ENCODE data around the gene SLC38A9.
A peak's percentile ranks its signal among the peaks of the same experiment; 100 is the strongest.

SLC38A9 gene

DNA sequence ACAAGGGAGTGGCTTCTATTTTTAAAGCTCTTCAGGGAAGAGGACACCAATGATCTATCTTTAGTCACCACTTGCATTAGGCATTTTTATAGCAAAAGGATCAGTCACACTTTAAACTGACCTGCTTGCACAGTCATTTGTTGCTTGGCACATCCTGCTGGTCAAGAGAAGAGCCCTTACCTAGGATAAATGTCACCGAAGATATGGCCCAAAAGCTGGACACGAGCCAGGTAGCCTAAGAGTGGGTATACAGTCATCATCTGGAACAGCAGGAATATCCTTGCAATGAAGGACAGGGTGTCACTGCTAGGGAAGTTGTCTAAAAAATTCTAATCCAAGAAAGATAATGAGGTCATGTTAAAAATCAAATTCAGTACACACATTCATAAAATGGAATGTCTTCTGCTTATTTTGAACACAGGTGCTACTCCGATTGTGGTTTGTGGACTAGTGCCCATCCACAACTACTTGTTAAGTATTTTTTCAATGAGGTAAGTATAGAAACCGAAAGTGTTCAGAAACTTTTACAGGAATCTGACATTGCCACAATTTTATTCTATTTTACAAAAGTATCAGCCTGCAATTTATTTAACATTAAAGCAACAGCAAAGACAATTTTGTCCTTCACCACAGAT, 78.4 kb downstream of the SLC38A9 start:
- Histone ChIP-seq H3K9ac (ENCODE audit: low read depth, low read length) (no peak overlapping the region), H3K9me3 (ENCODE audit: insufficient read depth, low read depth, low read length) (no peaks in the 10 kb centered on the region), H3K4me3 (ENCODE audit: low read length) (no peak overlapping the region), H3K36me3 (ENCODE audit: insufficient read depth, low read length) (peaks cover 11% of the 10 kb centered on the region; the same call in 1 of the 2 replicates), H3K4me1 (ENCODE audit: insufficient read depth, low read length) (peaks cover 24% of the 10 kb centered on the region), H3K27ac (ENCODE audit: low read depth, low read length) (no peak overlapping the region), H3K27me3 (ENCODE audit: insufficient read depth, low read length) (no peaks in the 10 kb centered on the region)
- WGBS, result over 99% methylated on average over 4 of the region's 4 CpGs

DNA sequence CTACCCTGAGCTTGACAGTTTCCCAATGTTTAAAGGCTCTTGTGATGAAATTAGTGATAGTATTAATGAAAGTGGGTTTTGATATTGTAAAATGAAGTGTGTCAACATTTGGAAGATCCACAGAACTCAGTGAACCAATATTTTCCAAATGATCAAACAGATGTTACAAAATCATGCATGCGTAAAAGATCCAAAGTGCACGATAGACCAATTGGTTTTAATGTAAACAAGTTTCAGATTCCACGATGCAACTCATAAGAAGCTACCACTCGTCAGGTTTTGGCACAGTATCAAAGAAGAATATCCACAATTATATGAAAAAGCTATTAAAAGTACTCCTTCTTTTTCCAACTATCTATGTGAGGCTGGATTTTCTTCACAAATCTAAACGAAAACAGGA, 82.3 kb downstream of the SLC38A9 start:
- peaks cover 36% of the 10 kb centered on the region for H3K4me1 ChIP-seq (ENCODE audit: insufficient read depth, low read length)
- H3K9me3 ChIP-seq (ENCODE audit: insufficient read depth, low read depth, low read length), result no peaks in the 10 kb centered on the region
- H3K27ac ChIP-seq (ENCODE audit: low read depth, low read length), result no peak overlapping the region
- 99% methylated on average over 5 of the region's 5 CpGs for WGBS
- H3K27me3 ChIP-seq (ENCODE audit: insufficient read depth, low read length), result no peaks in the 10 kb centered on the region
- H3K9ac ChIP-seq (ENCODE audit: low read depth, low read length), result no peak overlapping the region
- H3K36me3 ChIP-seq (ENCODE audit: insufficient read depth, low read length), result peaks cover 11% of the 10 kb centered on the region; the same call in 1 of the 2 replicates
- no peak overlapping the region for H3K4me3 ChIP-seq (ENCODE audit: low read length)

DNA sequence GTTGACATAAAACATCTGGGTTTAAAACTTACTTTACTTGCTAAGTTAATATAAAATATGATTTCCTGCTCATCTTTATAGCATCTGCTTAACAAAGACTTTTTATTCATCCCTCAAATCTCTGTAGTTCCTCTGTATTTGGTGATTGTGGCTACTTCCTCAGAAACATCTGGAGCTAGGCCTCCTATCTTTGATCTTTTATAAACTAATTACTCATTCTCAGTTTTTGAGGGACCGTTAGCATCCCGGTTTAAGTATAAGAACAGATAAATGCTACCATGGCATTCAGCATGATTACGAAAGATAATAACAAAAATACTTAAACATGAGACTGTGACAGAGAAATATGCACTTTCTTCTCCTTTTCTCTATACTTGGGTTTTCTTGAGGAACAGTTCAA, 85.3 kb downstream of the SLC38A9 start:
- Histone ChIP-seq H3K9me3 (ENCODE audit: insufficient read depth, low read depth, low read length) (no peaks in the 10 kb centered on the region), H3K4me1 (ENCODE audit: insufficient read depth, low read length) (peaks cover 49% of the 10 kb centered on the region), H3K27me3 (ENCODE audit: insufficient read depth, low read length) (no peaks in the 10 kb centered on the region), H3K27ac (ENCODE audit: low read depth, low read length) (peak overlapping the region; percentile 98; the same call in 1 of the 2 replicates), H3K9ac (ENCODE audit: low read depth, low read length) (no peak overlapping the region), H3K4me3 (ENCODE audit: low read length) (no peak overlapping the region), H3K36me3 (ENCODE audit: insufficient read depth, low read length) (peaks cover 5% of the 10 kb centered on the region; the same call in 1 of the 2 replicates)
- WGBS, result 95% methylated on average over 3 of the region's 3 CpGs

DNA sequence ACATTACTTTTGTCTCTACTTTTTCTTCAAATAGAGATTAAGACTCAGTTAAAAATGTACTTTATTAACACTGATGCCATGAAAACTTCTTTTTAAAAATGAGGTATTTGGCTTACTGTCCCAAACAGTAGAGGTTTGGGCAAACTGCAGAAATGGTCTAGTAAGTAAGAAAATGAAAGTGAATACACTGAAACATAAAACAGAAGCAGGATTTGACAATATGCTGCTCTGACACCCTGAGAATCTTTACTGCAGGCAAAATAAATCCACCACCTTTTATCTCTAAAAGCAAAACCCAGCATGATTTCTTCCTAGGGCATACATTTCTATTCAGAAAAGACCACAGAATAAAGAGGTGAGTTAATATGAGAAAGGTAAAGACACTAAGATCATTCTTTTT, 86.2 kb downstream of the SLC38A9 start:
- Histone ChIP-seq H3K9me3 (ENCODE audit: insufficient read depth, low read depth, low read length) (no peaks in the 10 kb centered on the region), H3K27ac (ENCODE audit: low read depth, low read length) (peak overlapping the region; percentile 98), H3K36me3 (ENCODE audit: insufficient read depth, low read length) (no peaks in the 10 kb centered on the region), H3K4me1 (ENCODE audit: insufficient read depth, low read length) (peaks cover 49% of the 10 kb centered on the region), H3K9ac (ENCODE audit: low read depth, low read length) (peak overlapping the region; percentile 3; the same call in 1 of the 2 replicates), H3K4me3 (ENCODE audit: low read length) (no peak overlapping the region), H3K27me3 (ENCODE audit: insufficient read depth, low read length) (no peaks in the 10 kb centered on the region)

DNA sequence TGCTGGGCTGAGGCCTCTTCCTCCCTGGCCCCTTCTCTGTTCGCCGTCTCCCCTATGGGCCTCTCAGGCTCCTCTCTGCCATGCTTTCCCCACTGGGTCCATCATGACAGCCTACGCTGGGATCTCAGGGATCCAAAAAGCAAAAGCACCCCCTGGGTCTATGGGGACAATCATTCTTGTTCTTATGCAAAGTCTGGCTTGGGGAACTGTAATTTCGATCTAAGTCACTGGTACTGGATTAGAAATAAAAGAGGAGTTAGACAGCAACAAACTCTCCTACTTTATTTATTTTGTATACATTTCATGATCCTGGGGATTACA, 86.6 kb downstream of the SLC38A9 start:
- no peaks in the 10 kb centered on the region for H3K27me3 ChIP-seq (ENCODE audit: insufficient read depth, low read length)
- peak overlapping the region; percentile 1; the same call in 1 of the 2 replicates for H3K4me3 ChIP-seq (ENCODE audit: low read length)
- WGBS, result 13% methylated on average over 4 of the region's 4 CpGs
- H3K36me3 ChIP-seq (ENCODE audit: insufficient read depth, low read length), result no peaks in the 10 kb centered on the region
- H3K9me3 ChIP-seq (ENCODE audit: insufficient read depth, low read depth, low read length), result no peaks in the 10 kb centered on the region
- H3K9ac ChIP-seq (ENCODE audit: low read depth, low read length), result peak overlapping the region; percentile 3; the same call in 1 of the 2 replicates
- peaks cover 49% of the 10 kb centered on the region for H3K4me1 ChIP-seq (ENCODE audit: insufficient read depth, low read length)
- peak overlapping the region; percentile 98 for H3K27ac ChIP-seq (ENCODE audit: low read depth, low read length)

DNA sequence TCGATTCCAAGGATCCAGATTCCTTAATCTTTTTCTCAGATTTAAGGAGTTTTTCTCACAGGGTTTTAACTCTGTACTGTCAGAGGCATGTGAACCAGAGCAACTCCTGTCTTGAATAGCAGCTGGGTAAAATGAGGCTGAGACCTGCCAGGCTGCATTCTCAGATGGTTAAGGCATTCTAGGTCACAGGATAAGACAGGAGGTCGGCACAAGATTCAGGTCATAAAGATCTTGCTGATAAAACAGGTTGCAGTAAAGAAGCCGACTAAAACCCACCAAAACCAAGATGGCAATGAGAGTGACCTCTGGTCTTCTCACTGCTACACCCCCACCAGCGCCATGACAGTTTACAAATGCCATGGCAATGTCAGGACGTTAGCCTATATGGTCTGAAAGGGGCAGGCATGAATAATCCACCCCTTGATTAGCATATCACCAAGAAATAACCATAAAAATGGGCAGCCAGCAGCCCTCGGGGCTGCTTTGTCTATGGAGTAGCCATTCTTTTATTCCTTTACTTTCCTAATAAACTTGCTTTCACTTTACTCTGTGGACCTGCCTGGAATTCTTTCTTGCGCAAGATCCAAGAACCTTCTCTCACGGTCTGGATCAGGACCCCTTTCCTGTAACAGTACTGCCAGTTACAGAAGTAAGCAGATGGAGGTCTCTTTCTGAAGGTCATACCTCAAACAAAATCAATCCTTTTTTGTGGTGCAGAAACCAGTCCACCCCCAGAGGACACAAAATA, 87.1 kb downstream of the SLC38A9 start:
- H3K27ac ChIP-seq (ENCODE audit: low read depth, low read length), result peak overlapping the region; percentile 98
- H3K27me3 ChIP-seq (ENCODE audit: insufficient read depth, low read length), result no peaks in the 10 kb centered on the region
- WGBS, result 56% methylated on average over 8 of the region's 8 CpGs
- H3K9ac ChIP-seq (ENCODE audit: low read depth, low read length), result 0 out of 2 replicates have a peak overlapping the region, but pooled peaks have one; percentile 3
- H3K4me1 ChIP-seq (ENCODE audit: insufficient read depth, low read length), result peaks cover 49% of the 10 kb centered on the region
- H3K4me3 ChIP-seq (ENCODE audit: low read length), result peak overlapping the region; percentile 1; the same call in 1 of the 2 replicates
- no peaks in the 10 kb centered on the region for H3K36me3 ChIP-seq (ENCODE audit: insufficient read depth, low read length)
- no peaks in the 10 kb centered on the region for H3K9me3 ChIP-seq (ENCODE audit: insufficient read depth, low read depth, low read length)

DNA sequence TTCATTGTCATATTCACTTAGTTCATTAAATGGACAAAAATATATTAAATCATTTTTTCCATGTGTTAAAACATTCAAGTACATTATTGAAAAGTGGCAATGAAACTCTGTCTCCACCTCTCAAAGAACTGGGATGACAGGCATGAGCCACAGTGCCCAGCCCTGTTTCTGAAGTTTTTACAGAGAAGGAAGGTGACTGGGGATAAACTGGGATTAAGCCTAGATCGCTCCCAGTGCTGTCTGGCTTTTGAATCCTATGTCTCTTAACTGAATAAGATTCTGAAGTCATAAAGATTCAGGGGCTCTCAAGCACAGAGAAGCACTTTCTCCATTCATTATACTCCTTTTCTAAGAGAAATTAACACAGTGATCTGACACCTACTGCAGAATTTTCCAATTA, 88.3 kb downstream of the SLC38A9 start:
- peaks cover 49% of the 10 kb centered on the region for H3K4me1 ChIP-seq (ENCODE audit: insufficient read depth, low read length)
- H3K9me3 ChIP-seq (ENCODE audit: insufficient read depth, low read depth, low read length), result no peaks in the 10 kb centered on the region
- H3K9ac ChIP-seq (ENCODE audit: low read depth, low read length), result no peak overlapping the region
- H3K36me3 ChIP-seq (ENCODE audit: insufficient read depth, low read length), result no peaks in the 10 kb centered on the region
- H3K27ac ChIP-seq (ENCODE audit: low read depth, low read length), result peak overlapping the region; percentile 98; the same call in 1 of the 2 replicates
- H3K27me3 ChIP-seq (ENCODE audit: insufficient read depth, low read length), result no peaks in the 10 kb centered on the region
- 79% methylated on average over 1 of the region's 1 CpG for WGBS
- H3K4me3 ChIP-seq (ENCODE audit: low read length), result no peak overlapping the region

DNA sequence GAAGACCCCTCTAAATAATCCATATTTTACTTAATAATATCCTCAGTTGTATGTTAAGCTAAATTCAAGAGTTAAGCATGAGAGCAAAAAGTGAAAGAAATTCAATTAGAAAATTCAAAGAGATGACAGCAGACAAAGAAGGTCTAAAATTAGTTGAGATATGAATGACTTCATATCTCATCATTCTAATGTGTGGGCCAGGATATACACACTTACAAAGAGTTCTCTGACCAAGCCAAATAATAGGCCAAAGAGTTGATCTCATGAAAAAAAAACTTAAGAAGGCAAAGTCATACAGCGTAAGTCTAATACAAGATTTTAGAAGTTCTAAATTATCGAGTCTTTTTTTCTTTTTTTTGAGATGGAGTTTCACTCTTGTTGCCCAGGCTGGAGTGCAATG, 89.7 kb downstream of the SLC38A9 start:
- Histone ChIP-seq H3K36me3 (ENCODE audit: insufficient read depth, low read length) (no peaks in the 10 kb centered on the region), H3K4me1 (ENCODE audit: insufficient read depth, low read length) (peaks cover 39% of the 10 kb centered on the region), H3K9ac (ENCODE audit: low read depth, low read length) (no peak overlapping the region), H3K9me3 (ENCODE audit: insufficient read depth, low read depth, low read length) (no peaks in the 10 kb centered on the region), H3K27me3 (ENCODE audit: insufficient read depth, low read length) (no peaks in the 10 kb centered on the region), H3K27ac (ENCODE audit: low read depth, low read length) (no peak overlapping the region), H3K4me3 (ENCODE audit: low read length) (no peak overlapping the region)
- 100% methylated on average over 2 of the region's 2 CpGs for WGBS

DNA sequence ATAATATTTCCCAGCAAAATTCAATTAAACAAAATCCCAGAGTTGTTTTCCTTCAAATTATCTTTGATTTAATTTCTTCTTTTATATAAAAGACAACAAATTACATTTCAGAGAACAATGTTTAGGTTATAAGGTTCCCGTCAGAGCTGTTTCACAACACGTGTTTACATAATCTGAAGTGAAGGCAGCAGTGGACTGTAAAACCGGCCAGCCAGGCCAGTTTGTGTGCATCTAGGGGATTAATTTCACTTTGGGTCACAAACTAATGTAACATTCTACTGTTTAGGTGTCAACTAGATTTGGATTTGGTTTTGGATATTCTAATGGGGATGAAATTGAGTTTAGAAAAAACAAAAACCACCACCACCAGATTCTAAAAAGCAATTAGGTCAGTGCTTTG, 90.9 kb downstream of the SLC38A9 start:
- 88% methylated on average over 3 of the region's 3 CpGs for WGBS
- no peak overlapping the region for H3K4me3 ChIP-seq (ENCODE audit: low read length)
- H3K9ac ChIP-seq (ENCODE audit: low read depth, low read length), result no peak overlapping the region
- H3K27me3 ChIP-seq (ENCODE audit: insufficient read depth, low read length), result no peaks in the 10 kb centered on the region
- H3K36me3 ChIP-seq (ENCODE audit: insufficient read depth, low read length), result no peaks in the 10 kb centered on the region
- no peak overlapping the region for H3K27ac ChIP-seq (ENCODE audit: low read depth, low read length)
- H3K9me3 ChIP-seq (ENCODE audit: insufficient read depth, low read depth, low read length), result no peaks in the 10 kb centered on the region
- peaks cover 26% of the 10 kb centered on the region for H3K4me1 ChIP-seq (ENCODE audit: insufficient read depth, low read length)

DNA sequence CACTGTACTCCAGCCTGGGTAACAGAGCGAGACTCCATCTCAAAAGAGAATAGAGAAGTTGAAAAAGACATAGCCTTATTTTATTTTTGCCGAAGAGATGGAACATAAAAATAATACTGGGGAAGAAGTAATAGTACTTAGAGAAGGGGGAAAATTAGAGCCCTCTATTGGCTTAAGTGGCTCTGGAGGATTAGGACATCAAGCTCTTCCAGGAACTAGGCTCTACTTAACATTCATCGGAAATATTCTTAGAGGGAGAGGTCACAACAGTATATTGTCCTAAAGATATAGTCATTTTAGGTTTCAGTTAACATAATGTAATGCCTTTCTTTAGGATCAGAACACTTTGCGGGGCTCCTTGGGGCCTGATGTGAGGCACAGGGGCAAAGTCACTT, 91.4 kb downstream of the SLC38A9 start:
- Histone ChIP-seq H3K27ac (ENCODE audit: low read depth, low read length) (no peak overlapping the region), H3K36me3 (ENCODE audit: insufficient read depth, low read length) (no peaks in the 10 kb centered on the region), H3K9me3 (ENCODE audit: insufficient read depth, low read depth, low read length) (no peaks in the 10 kb centered on the region), H3K9ac (ENCODE audit: low read depth, low read length) (no peak overlapping the region), H3K4me3 (ENCODE audit: low read length) (no peak overlapping the region), H3K27me3 (ENCODE audit: insufficient read depth, low read length) (no peaks in the 10 kb centered on the region), H3K4me1 (ENCODE audit: insufficient read depth, low read length) (peaks cover 22% of the 10 kb centered on the region)
- 94% methylated on average over 3 of the region's 4 CpGs for WGBS

DNA sequence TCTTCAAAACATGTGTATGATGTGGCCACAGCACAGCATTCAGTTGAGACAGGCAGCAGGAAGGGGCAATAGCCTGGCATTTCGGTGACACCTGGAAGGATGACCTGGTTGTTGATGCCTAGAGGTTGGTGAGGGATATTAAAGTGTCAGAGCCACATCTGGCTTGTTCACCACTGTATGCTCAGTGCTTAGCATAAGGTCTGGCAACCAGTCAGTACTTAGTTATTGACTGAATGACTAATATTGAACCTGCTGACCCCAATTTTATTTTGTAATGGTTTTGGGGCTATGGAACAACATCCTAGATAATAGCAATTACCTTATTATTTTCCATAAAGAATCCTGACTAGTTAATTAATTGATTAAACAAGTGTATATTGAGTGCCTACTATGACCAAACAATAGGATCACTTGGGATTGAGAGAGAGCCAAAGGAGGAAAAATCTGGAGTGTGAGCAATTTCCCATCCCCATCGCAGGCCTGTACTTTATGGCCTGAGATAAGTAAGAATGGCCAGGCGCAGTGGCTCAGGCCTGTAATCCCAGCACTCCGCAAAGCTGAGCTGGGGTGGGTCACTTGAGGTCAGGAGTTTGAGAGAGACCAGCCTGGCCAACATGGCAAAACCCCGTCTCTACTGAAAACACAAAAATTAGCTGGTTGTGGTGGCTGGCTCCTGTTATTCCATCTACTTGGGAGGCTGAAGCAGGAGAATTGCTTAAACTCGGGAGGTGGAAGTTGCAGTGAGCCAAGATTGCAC, 91.9 kb downstream of the SLC38A9 start:
- peaks cover 16% of the 10 kb centered on the region for H3K4me1 ChIP-seq (ENCODE audit: insufficient read depth, low read length)
- WGBS, result 92% methylated on average over 6 of the region's 6 CpGs

More for the DNA sequence above, 91.9 kb downstream of the SLC38A9 start:
- Histone ChIP-seq H3K27ac (ENCODE audit: low read depth, low read length) (no peak overlapping the region), H3K9ac (ENCODE audit: low read depth, low read length) (no peak overlapping the region), H3K9me3 (ENCODE audit: insufficient read depth, low read depth, low read length) (no peaks in the 10 kb centered on the region), H3K27me3 (ENCODE audit: insufficient read depth, low read length) (no peaks in the 10 kb centered on the region), H3K36me3 (ENCODE audit: insufficient read depth, low read length) (no peaks in the 10 kb centered on the region), H3K4me3 (ENCODE audit: low read length) (no peak overlapping the region)
